Motor neuron (in vitro differentiated cells): ENCODE measurements around the gene DHX15. TPM values are rescaled to one million over a fixed set of nuclear protein-coding genes. Genes with fewer than 3 reads are reported as not detected.

Source experiments
- ATAC-seq, 8 experiments: fragments of 200-7000 bp; cut with Tn5 transposase; replicated peaks in 6 of 8; 2 replicates each; pipeline ENCODE4 v1.8.0; 2021; ENCODE audit warnings: mild to moderate bottlenecking in 8 of 8, moderate library complexity in 8 of 8
- H3K27ac ChIP-seq, 2 donors: fragments of 250-450 bp; sonication (Bioruptor Pico); 2 replicates each; pipeline ENCODE4 v1.9.0; 2021; ENCODE audit warnings: antibody characterized with exemption in 2 of 2, mild to moderate bottlenecking in 2 of 2, moderate library complexity in 1 of 2
- H3K4me1 ChIP-seq, 2 donors: fragments of 250-450 bp; sonication (Bioruptor Pico); replicated peaks in 1 of 2; 2 replicates each; pipeline ENCODE4 v1.6.1; 2021; ENCODE audit warnings: antibody characterized with exemption in 2 of 2, mild to moderate bottlenecking in 2 of 2, moderate library complexity in 1 of 2
- H3K4me3 ChIP-seq, 5 donors: fragments of 250-450 bp; sonication (Bioruptor Pico); 2 replicates each; pipeline ENCODE4 v1.9.0; 2021; ENCODE audit warnings: antibody characterized with exemption in 5 of 5, mild to moderate bottlenecking in 5 of 5, moderate library complexity in 4 of 5
- WGBS, 10 experiments: fragments of 450-650 bp; shearing (Covaris generic); methylation state at CpG; one replicate each; pipeline ENCODE4 v1.0.0; 2022; 5-methylcytosine and 5-hydroxymethylcytosine counted together
- in situ Hi-C, 9 experiments: fragments of 400-800 bp; cut with MboI; loops; one replicate each; pipeline ENCODE4 v1.15.0; 2021; ENCODE audit warnings: low sequenced_read_pairs in 9 of 9, low pct_unique_long_range_greater_than_20kb in 2 of 9; ENCODE audit not compliant: unreplicated experiment in 9 of 9
- total RNA-seq, 8 experiments: library from RNA; unstranded; fragments of 300-600 nt; gene quantifications; 2 replicates each; pipeline versions ENCODE4 v1.2.3 to v1.2.4, GENCODE V29; 2022

The DHX15 gene
- total RNA-seq, 8 experiments from 2014 or later: 111 to 192 (median 131) TPM

DNA sequence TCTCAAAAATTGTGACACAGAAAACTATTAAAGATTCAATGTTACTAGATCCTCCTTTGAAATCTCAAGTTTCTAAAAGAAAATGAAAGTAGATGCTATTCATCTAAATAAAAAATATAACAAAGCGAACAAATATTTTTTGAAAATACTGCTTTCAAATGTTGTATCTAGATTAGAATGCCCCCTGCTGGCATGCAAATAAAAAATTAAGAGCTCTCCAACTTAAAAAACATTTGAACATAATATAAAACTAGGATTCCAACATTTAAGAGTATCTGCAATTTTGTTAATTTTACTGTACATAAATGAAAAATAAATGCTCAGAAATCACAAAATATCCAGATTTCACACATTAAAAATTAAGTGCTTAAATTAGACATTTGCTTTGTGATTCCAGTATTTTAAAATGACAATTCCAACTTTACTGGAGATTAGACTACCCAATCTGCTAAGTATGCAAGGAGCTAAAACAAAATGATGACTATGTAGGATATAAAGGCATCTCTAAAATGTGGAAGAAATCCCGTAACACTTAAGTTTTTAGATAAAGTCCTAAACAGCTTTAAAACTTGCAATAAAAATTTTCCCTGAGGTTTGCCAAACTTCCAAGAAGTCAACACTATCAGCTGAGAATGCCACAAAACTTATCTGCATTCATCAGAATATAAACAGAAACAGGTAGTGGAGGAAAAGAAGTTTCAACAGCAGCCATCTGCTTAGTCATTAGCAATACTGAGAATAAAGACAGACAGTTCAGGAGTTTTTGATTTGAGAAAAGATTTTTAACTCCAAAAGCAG, 32.7 kb downstream of the DHX15 start:
- H3K27ac ChIP-seq: no peak overlapping the region
- 64 to 100% (median 96%) methylated on average over 1 to 2 of the region's 2 CpGs; no CpG with 5 or more reads in 1 of the 10 experiments for WGBS, 10 experiments
- no peak for ATAC-seq
- H3K4me1 ChIP-seq: peaks cover 0 to under 1% of the 10 kb centered on the region in 2 donors
- in situ Hi-C loops: no loop called here
- no peak overlapping the region for H3K4me3 ChIP-seq

DNA sequence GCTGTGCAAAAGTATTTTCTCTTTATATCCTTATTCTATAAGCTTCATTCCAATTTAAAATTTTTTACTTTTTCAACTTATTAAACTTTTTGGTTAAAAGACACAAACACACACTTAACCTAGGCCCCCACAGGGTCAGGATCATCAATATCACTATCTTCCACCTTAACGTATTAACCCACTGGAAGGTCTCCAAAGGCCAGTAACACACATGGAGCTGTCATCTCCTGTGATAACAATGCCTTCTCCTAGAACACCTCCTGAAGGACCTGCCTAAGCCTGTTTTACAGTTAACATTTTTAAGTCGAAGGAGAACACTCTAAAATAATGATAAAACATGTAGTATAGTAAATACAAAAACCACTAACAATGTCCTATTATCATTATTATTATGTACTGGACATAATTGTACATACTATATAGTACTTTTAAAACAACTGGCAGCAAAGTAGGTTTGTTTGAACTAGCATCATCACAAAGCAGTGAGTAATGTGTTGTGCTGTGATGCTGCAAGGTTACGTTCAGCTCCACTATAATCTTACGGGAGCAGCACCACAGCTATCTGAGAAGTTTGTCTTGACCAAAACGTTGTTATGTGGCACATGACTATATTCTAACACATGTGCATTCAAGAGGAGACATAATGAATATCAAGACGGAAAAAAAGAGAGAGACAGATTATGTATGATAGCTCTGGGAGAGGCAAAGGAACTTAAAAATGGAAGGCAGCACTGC, 33.7 kb downstream of the DHX15 start:
- ATAC-seq: no peak
- no peak overlapping the region for H3K4me3 ChIP-seq
- in situ Hi-C loops: no loop called here
- no peak overlapping the region for H3K27ac ChIP-seq
- no peaks in the 10 kb centered on the region for H3K4me1 ChIP-seq
- 72 to 100% (median 81%) methylated on average over 3 to 6 of the region's 6 CpGs for WGBS, 10 experiments

GRCh38 chr4:24547979-24548378, 36.4 kb downstream of the DHX15 start:
- 59 to 100% (median 93%) methylated on average over 2 to 10 of the region's 11 CpGs; no CpG with 5 or more reads in 2 of the 10 experiments for WGBS, 10 experiments
- no peak overlapping the region for H3K27ac ChIP-seq
- no peak for ATAC-seq
- H3K4me1 ChIP-seq: no peaks in the 10 kb centered on the region
- in situ Hi-C loops: no loop called here
- H3K4me3 ChIP-seq: no peak overlapping the region

- Histone ChIP-seq H3K4me3 (no peak overlapping the region), H3K27ac (no peak overlapping the region), H3K4me1 (no peaks in the 10 kb centered on the region)
- ATAC-seq: peak in 3 of 8 experiments; percentile 91 to 94 (median 91)
- 35 to 76% (median 58%) methylated on average over 2 to 4 of the region's 4 CpGs for WGBS, 10 experiments
- in situ Hi-C loops: no loop called here
Measured at GRCh38 chr4:24544208-24544988, 40.0 kb downstream of the DHX15 start.

- in situ Hi-C loops: no loop called here
- Histone ChIP-seq H3K4me3 (no peak overlapping the region), H3K4me1 (no peaks in the 10 kb centered on the region), H3K27ac (no peak overlapping the region)
- 80 to 100% (median 91%) methylated on average over 2 to 7 of the region's 7 CpGs; no CpG with 5 or more reads in 1 of the 10 experiments for WGBS, 10 experiments
- no peak for ATAC-seq
Measured at GRCh38 chr4:24537025-24537424, 47.3 kb downstream of the DHX15 start.

- in situ Hi-C loops: no loop called here
- no peak overlapping the region for H3K27ac ChIP-seq
- 81 to 100% (median 100%) methylated on average over 1 to 3 of the region's 3 CpGs; no CpG with 5 or more reads in 2 of the 10 experiments for WGBS, 10 experiments
- H3K4me1 ChIP-seq: no peaks in the 10 kb centered on the region
- ATAC-seq: no peak
- H3K4me3 ChIP-seq: no peak overlapping the region
Measured at GRCh38 chr4:24535399-24535798, 49.0 kb downstream of the DHX15 start.

GRCh38 chr4:24533364-24533763, 51.0 kb downstream of the DHX15 start:
- in situ Hi-C loops: no loop called here
- ATAC-seq: no peak
- no peak overlapping the region for H3K27ac ChIP-seq
- H3K4me1 ChIP-seq: no peaks in the 10 kb centered on the region
- no peak overlapping the region for H3K4me3 ChIP-seq
- WGBS, 10 experiments: 75 to 97% (median 95%) methylated on average over 1 to 4 of the region's 4 CpGs; no CpG with 5 or more reads in 3 of the 10 experiments

- Histone ChIP-seq H3K4me1 (no peaks in the 10 kb centered on the region), H3K4me3 (no peak overlapping the region), H3K27ac (no peak overlapping the region)
- 88 to 100% (median 100%) methylated on average over 1 to 2 of the region's 2 CpGs; no CpG with 5 or more reads in 3 of the 10 experiments for whole genome bisulfite sequencing, 10 experiments
- ATAC-seq: no peak
- in situ Hi-C loops: no loop called here
Measured at GRCh38 chr4:24529555-24529954, 54.8 kb downstream of the DHX15 start.

- no peak for ATAC-seq
Measured at GRCh38 chr4:24527371-24527770, 57.0 kb downstream of the DHX15 start.

GRCh38 chr4:24521544-24521943, 62.8 kb downstream of the DHX15 start:
- in situ Hi-C loops: no loop called here

More at GRCh38 chr4:24527371-24527770, 57.0 kb downstream of the DHX15 start:
- in situ Hi-C loops: no loop called here
- H3K4me3 ChIP-seq: no peak overlapping the region
- H3K27ac ChIP-seq: no peak overlapping the region
- H3K4me1 ChIP-seq: no peaks in the 10 kb centered on the region
- 79 to 100% (median 95%) methylated on average over 1 to 3 of the region's 3 CpGs for WGBS, 10 experiments

DNA sequence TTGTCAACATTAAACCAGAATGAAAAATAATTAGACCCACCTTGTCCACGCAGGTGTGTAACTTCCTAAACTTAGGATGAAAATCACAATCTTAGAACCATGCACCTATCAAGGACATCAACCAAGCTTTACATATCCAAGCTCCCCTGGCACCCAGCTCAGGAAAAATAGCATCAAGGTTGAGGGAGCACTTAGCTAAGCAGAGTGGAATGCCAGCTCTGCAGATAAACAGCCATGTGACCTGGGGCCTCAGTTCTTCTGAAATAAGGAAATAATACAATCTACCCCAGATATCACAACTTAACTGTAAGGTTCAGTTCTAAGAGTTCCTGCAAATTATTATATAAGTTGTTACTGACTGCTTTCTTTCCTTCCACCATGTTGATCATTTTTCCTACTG, 64.7 kb downstream of the DHX15 start:
- Histone ChIP-seq H3K4me3 (no peak overlapping the region), H3K27ac (no peak overlapping the region), H3K4me1 (no peaks in the 10 kb centered on the region)
- ATAC-seq: no peak
- in situ Hi-C loops: no loop called here
- 56 to 100% (median 100%) methylated on average over 1 of the region's 1 CpG; no CpG with 5 or more reads in 3 of the 10 experiments for whole genome bisulfite sequencing, 10 experiments

More at GRCh38 chr4:24521544-24521943, 62.8 kb downstream of the DHX15 start:
- Histone ChIP-seq H3K4me1 (no peaks in the 10 kb centered on the region), H3K27ac (no peak overlapping the region), H3K4me3 (no peak overlapping the region)
- WGBS, 10 experiments: 94 to 100% (median 100%) methylated on average over 1 to 2 of the region's 2 CpGs
- no peak for ATAC-seq

DNA sequence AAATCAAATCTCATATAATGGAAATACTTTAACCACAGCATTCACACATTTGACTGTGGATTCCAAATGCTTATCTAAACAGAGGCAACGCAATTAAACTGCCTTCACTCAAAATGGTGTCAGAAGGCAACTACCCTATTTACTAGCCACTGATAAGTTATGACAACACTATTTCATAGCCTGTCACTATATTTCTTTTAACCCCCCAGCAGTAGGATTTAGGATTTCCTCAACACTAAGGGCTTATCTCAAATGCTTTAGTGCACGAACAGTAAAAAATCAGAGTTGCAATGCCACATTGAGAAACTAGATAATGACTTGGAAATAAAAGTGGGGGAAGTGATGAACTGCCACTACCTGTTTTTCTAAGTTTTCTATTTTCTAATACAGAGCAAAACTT, 66.7 kb downstream of the DHX15 start:
- WGBS, 10 experiments: 69 to 100% (median 94%) methylated on average over 1 to 2 of the region's 2 CpGs; no CpG with 5 or more reads in 1 of the 10 experiments

GRCh38 chr4:24516926-24517325, 67.4 kb downstream of the DHX15 start:
- no peak for ATAC-seq
- no peak overlapping the region for H3K4me3 ChIP-seq
- H3K27ac ChIP-seq: no peak overlapping the region
- in situ Hi-C loops: no loop called here
- H3K4me1 ChIP-seq: no peaks in the 10 kb centered on the region

More for the DNA sequence above, 66.7 kb downstream of the DHX15 start:
- in situ Hi-C loops: no loop called here
- no peak for ATAC-seq
- Histone ChIP-seq H3K4me1 (no peaks in the 10 kb centered on the region), H3K4me3 (no peak overlapping the region), H3K27ac (no peak overlapping the region)
